NB4 (cell line): ENCODE measurements around the gene OSR1.

Experiments
- DNase-seq: peaks from one replicate; pipeline ENCODE4 v3.0.0; 2010; ENCODE audit warnings: low read depth
- H3K4me3 ChIP-seq: one replicate; pipeline ENCODE4 v1.5.1; 2011; ENCODE audit warnings: mild to moderate bottlenecking, low read depth, low read length, moderate library complexity
- CTCF ChIP-seq: IDR thresholded peaks from one replicate; pipeline ENCODE4 v1.5.1; 2012; ENCODE audit warnings: low read depth, low read length
- MAX ChIP-seq: IDR thresholded peaks from 2 replicates; pipeline ENCODE4 v1.6.1; 2011; ENCODE audit warnings: low read depth, low read length
- MYC ChIP-seq: IDR thresholded peaks from 2 replicates; pipeline ENCODE4 v1.6.1; 2011; ENCODE audit warnings: low read depth, low read length
- POLR2A ChIP-seq: IDR thresholded peaks from 2 replicates; pipeline ENCODE4 v1.6.1; 2011; ENCODE audit warnings: mild to moderate bottlenecking; ENCODE audit not compliant: insufficient read length; ENCODE audit errors: extremely low read depth

OSR1 gene

GRCh38 chr2:19359021-19359357 lies 566 bp upstream of the OSR1 start:
- no peak for DNase-seq
- H3K4me3 ChIP-seq = no peak overlapping the region
- TF ChIP-seq MAX (no peak), MYC (no peak), POLR2A (no peak), CTCF (no peak)

GRCh38 chr2:19357402-19358241 lies 801 bp downstream of the OSR1 start:
- TF ChIP-seq MAX (no peak), MYC (no peak), POLR2A (no peak), CTCF (no peak)
- H3K4me3 ChIP-seq = no peak overlapping the region
- DNase-seq = no peak

- TF ChIP-seq MYC (no peak), POLR2A (no peak), MAX (no peak), CTCF (no peak)
- H3K4me3 ChIP-seq = no peak overlapping the region
- no peak for DNase-seq
Observed at GRCh38 chr2:19356545-19357401, 1.6 kb downstream of the OSR1 start.

GRCh38 chr2:19355931-19356544 lies 2.4 kb downstream of the OSR1 start:
- no peak overlapping the region for H3K4me3 ChIP-seq
- TF ChIP-seq CTCF (no peak), MYC (no peak), MAX (no peak), POLR2A (no peak)
- DNase-seq = no peak

- no peak for TF ChIP-seq MAX
- no peak for TF ChIP-seq MYC
- no peak for TF ChIP-seq CTCF
- no peak for TF ChIP-seq POLR2A
- DNase-seq = no peak
- no peak overlapping the region for H3K4me3 ChIP-seq
Observed at GRCh38 chr2:19355416-19355821, 3.0 kb downstream of the OSR1 start.
